Retina (tissue), 1 donor: ENCODE results near the gene UBE2V1.
"Not testable (repeated sequence)": the region's sequence is repeated elsewhere in the genome, so short reads cannot be mapped to it uniquely, and the experiment has no call there.

Source experiments
- DNase-seq: peaks from one replicate; pipeline ENCODE4 v3.0.0-alpha.2; 2016

The UBE2V1 gene

GRCh38 chr20:50113420-50114224 lies 672 bp upstream of the UBE2V1 start:
- DNase-seq: no peak

DNA sequence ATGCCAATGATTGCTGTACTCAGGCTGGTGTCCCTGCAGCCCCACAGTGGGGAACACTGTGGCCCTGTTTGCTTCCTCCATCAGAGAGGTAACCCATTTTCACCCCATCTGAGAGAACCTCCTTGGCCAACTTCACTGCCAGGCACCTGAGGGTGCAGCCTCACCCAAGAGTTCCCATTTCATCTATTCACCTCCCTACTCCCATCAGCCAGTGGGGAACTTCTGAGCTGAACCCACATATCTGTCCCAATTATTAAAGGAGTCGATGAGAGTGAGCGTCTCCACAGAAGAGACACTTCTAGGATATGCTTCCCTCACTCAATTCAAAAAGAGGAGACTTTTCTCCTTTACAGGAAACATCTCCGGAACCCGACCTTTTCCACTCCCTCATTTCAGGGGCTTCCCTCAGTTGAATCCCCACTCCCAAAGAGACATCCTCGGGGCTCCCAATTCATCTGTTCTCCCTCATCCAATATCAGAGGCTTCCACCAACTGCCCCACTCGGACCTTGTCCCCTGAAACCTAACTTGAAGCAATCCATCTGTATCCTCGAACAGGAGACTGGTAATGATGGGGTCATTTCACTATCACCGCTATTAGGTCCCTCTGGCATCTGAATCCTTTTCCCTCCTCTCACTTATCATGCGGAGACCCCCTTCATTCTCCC lies 988 bp downstream of the UBE2V1 start:
- no peak for DNase-seq

DNA sequence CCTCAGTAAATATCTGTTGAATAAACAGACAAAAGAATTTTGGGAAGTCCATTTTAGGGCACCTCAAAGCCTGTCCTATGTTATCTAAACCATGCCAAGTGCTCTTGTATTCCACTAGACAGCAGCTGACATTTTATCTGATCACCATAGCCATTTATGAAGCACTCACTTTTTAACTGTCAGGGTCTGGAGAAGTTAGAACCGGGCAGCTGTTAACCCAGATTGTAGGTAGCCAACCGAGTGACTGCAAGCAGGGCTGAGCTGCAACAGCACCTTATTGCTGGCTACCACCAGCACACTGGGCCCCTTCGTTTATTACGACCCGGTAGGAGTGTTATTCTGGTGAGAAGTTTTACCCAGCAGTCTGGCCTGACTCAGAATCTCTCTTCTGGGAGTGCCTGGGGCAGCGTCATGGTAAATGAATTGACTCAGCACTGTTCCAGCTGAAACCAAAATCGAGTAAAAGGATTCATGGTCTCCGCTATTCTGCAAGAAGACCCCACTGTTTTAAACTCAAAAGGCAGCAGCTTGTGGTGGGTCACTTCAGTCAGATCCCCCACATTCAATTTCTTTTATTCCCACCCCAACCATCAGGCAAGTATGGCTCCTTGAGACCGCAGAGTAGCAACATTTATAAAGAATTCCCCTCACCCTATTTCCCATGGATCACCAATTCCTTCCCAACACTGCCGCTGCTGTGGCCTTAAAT lies 1.7 kb downstream of the UBE2V1 start:
- DNase-seq: no peak

- DNase-seq: no peak
Measured at GRCh38 chr20:50110141-50111047, 2.6 kb downstream of the UBE2V1 start.

DNA sequence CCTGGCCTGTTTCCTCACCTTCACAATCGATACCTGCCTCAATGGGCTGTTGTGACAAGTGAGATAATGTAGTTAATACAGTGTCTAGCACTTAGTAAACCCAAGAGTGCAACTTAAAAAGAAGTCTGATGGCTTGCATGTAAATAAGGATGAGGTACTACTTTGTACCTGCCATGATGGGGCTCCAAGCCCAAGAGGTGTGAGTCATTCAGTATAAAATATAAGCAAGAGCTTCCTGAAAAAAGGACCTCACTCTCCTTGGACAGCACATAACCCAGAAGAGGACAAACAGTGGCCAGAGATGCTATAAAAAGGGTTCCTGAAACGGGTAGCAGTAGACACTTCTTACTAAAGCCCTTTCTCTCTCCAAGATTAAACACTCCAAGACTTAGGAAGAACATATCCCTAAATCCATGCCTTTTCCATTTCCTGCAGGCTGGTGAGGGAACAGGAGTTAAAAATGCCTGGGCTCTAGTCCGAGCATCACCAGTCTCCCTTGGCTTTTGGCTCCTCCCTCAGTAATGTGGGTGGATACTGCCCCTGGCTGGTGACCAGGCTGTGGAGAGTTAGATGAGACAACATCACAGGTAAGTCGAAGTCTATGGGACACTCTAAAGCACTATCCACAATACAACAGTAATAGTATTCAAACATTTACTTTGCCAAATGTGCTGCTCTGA lies 4.3 kb downstream of the UBE2V1 start:
- no peak for DNase-seq

DNA sequence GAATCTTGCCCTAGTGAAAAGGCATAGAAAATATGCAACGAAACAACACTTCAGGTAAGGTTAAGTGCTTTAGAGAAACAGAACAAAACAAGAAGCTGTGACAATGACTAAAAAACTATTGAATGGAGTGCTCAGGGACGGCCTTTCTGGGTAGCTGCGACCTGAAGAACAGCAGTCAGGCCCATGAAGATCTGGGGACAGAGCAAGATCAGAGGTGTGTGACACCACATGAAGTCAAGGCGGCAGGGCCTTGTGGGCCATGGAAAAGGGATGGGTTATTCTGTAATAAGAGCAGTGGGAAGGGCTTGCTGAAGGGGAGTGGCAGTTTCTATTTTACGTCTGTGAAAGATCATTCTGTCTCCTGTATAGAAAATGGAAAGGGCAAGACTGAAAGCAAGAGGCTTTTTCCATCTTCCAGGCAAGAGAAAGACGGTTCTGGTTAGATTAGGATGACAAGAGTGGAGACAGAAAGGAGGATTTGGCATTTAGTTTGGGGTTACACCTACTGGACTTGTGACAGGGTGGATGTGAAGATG lies 5.1 kb downstream of the UBE2V1 start:
- DNase-seq: no peak

GRCh38 chr20:50107086-50107660 lies 5.8 kb downstream of the UBE2V1 start:
- no peak for DNase-seq

- not testable (repeated sequence) for DNase-seq
Measured at GRCh38 chr20:50106669-50107068, 6.3 kb downstream of the UBE2V1 start.

DNA sequence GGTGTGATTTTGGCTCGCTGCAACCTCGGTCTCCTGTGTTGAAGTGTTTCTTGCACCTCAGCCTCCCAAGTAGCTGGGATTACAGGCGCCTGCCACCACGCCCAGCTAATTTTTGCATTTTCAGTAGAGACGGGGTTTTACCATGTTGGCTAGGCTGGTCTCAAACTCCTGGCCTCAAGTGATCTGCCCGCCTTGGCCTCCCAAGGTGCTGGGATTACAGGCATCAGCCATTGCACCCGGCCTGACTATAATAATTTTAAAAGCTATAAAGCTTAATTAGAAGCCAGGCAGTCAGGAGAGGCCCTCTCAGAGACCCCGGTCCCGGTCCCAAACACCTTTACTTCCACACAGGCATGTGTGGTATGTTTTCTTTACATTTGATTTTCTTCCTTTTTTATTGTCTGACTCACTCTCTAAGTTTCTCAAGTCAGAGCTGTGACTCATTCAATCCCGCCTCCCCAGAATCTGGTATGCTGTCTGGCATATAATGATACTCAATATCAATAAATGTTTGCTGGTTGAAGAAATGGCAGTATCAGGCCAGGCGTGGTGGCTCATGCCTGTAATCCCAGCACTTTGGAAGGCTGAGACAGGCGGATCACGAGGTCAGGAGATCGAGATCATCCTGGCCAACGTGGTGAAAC lies 9.4 kb downstream of the UBE2V1 start:
- not testable (repeated sequence) for DNase-seq

DNA sequence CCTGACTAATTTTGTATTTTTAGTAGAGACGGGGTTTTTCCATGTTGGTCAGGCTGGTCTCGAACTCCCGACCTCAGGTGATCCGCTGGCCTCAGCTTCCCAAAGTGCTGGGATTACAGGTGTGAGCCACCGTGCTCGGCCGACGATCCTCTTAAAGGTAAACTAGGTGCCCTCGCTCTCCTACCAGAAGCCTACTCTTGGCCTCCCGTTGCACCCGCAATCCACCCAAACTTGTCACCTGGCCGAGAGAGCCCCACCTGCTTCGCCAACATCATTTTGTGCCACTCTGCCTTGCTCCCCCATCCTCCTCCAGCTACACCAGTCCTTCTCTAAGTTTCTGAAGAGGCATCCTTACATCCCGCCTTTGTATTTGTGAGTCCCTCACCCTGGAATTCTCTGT lies 10.4 kb downstream of the UBE2V1 start:
- DNase-seq: not testable (repeated sequence)

DNA sequence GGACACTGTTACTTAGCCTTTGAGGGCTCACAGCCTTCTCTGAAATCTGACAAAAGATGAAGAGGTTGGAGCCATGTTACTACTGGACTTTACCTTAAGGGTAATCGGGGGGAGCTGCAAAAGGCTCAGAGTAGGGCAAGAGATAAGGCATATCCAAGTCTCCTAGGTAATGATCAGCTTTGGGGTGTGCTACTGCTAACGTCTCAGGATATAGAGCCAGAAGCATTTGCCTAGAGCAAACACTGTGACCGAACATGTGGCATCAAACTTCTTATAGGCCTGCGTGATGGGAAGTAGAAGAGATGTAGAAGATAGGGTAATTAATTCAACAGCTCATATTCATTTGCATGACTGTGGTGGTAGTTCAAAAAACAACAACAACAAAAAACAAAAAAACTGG lies 11.1 kb downstream of the UBE2V1 start:
- DNase-seq: no peak

DNA sequence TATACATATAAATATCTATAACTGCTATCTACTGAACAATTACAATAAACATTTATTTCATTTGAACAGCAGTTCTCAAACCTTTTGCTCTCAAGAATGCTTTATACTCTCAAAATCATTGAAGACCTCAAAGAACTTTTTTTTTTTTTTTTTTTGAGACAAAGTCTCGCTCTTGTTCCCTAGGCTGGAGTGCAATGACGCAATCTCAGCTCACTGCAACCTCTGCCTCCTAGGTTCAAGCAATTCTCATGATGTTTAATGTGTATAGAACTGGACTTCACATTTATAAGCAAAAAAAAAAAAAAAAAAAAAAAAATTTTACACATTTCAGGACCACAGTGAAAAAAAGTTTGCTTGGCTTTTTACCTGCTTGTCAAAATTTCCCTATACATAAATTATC lies 11.7 kb downstream of the UBE2V1 start:
- DNase-seq: no peak

GRCh38 chr20:50100552-50100951 lies 12.4 kb downstream of the UBE2V1 start:
- no peak for DNase-seq

GRCh38 chr20:50099565-50099991 lies 13.4 kb downstream of the UBE2V1 start:
- no peak for DNase-seq

- DNase-seq: no peak
Measured at GRCh38 chr20:50099113-50099512, 13.8 kb downstream of the UBE2V1 start.

DNA sequence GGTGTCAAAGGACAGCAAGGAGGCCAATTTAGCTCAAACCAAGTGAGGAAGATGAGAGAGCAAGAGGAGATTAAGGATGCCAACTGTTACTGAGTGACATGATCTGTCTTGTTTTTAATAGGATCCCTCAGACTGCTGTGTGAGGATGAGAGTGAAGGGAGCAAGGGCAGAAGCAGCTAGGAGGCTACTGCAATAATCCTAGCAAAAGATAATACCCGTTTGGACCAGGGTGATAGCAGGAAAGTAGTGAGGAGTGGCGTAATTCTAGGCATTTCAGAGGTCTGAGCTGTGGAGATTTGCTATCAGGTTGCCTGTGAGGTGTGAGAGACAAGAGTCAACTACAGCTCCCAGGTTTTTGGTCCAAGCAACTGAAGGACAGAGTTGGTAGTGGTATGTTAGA lies 14.7 kb downstream of the UBE2V1 start:
- no peak for DNase-seq

GRCh38 chr20:50097843-50098242 lies 15.1 kb downstream of the UBE2V1 start:
- DNase-seq: no peak

DNA sequence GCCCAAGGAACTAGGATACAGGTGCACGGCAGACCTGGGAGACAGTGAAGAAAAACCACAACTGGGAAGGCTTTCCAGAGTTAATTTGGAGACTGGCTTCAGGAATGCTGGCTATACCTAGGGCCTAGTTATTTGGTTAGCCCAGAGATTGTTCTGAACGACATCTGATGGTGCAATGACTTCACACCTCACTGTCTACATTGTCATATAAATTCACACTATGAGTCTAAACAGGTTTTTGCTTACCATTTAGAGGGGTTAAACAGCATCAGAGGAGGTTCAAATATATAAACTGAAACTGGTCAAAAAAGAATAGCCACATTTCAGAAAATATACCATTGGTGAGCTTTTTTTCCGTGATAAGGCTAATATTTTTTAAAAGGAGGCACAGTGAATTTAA lies 16.7 kb downstream of the UBE2V1 start:
- no peak for DNase-seq

GRCh38 chr20:50095476-50096078 lies 17.4 kb downstream of the UBE2V1 start:
- DNase-seq: no peak

DNA sequence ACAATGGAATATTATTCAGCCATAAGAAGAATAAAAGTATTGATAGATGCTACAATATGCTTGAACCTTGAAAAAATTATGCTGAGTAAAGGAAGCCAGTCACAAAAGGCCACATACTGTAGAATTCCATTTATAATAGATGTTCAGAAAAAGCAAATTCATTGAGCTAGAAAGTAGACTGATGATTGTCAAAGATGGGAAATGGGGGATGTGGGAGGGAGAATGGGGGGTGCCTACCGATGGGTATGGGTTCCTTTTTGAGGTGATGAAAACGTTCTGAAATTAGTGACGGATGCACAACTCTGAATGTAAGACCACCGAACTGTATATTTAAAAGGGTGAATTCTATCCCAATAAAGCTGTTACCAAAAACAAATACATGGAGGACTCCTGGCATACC lies 18.4 kb downstream of the UBE2V1 start:
- DNase-seq: no peak

DNA sequence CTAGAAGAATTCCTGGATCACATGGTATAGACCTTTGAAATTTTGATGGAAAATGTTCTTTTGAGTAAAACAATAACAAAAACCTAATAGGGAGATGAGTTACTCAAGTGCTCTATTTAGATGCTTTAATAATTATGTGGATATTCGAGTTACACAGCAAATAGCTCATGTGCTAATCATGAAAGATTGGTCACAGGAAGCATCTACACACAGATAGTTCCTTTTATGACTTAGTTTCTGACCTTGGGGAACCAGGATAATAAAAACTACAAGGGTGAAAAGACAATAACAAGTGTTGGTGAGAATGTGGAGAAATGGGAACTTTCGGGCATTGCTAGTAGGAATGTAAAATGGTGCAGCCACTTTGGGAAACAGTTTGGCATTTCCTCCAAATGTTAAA lies 19.7 kb downstream of the UBE2V1 start:
- no peak for DNase-seq
